RWPE2 (cell line): Measurements from ENCODE around the gene TNFAIP3.

Experiments
- ATAC-seq: fragments of 200-7000 bp; cut with Tn5 transposase; 3 replicates; pipeline ENCODE4 v1.9.1; 2021; ENCODE audit warnings: low read depth
- DNase-seq: peaks from one replicate; pipeline ENCODE4 v3.0.0-alpha.2; 2020; ENCODE audit warnings: low spot score
- H3K27ac ChIP-seq: fragments of 450-650 bp; 2 replicates; pipeline ENCODE4 v1.5.1; 2017; ENCODE audit warnings: mild to moderate bottlenecking; ENCODE audit not compliant: poor library complexity, severe bottlenecking
- H3K27me3 ChIP-seq: fragments of 250-450 bp; sonication (Bioruptor Pico); 2 replicates; pipeline ENCODE4 v1.5.1; 2021; ENCODE audit warnings: mild to moderate bottlenecking, moderate library complexity; ENCODE audit not compliant: insufficient read depth, poor library complexity, severe bottlenecking
- H3K36me3 ChIP-seq: fragments of 250-450 bp; sonication (Bioruptor Pico); 2 replicates; pipeline ENCODE4 v1.5.1; 2020; ENCODE audit warnings: low read depth, mild to moderate bottlenecking, moderate library complexity
- H3K4me1 ChIP-seq: fragments of 250-450 bp; sonication (Bioruptor Pico); 2 replicates; pipeline ENCODE4 v1.5.1; 2021; ENCODE audit warnings: mild to moderate bottlenecking, moderate library complexity; ENCODE audit not compliant: insufficient read depth, poor library complexity, severe bottlenecking
- H3K4me3 ChIP-seq: fragments of 250-450 bp; sonication (Bioruptor Pico); 2 replicates; pipeline ENCODE4 v1.5.1; 2021; ENCODE audit warnings: mild to moderate bottlenecking, moderate library complexity; ENCODE audit not compliant: severe bottlenecking
- H3K9me3 ChIP-seq: fragments of 250-450 bp; sonication (Bioruptor Pico); 2 replicates; pipeline ENCODE4 v1.5.1; 2021; ENCODE audit warnings: mild to moderate bottlenecking, moderate library complexity; ENCODE audit not compliant: severe bottlenecking
- CTCF ChIP-seq: fragments of 450-650 bp; IDR thresholded peaks from one replicate; pipeline ENCODE4 v1.5.1; 2017; ENCODE audit warnings: mild to moderate bottlenecking, moderate library complexity; ENCODE audit not compliant: poor library complexity, severe bottlenecking

Gene TNFAIP3

DNA sequence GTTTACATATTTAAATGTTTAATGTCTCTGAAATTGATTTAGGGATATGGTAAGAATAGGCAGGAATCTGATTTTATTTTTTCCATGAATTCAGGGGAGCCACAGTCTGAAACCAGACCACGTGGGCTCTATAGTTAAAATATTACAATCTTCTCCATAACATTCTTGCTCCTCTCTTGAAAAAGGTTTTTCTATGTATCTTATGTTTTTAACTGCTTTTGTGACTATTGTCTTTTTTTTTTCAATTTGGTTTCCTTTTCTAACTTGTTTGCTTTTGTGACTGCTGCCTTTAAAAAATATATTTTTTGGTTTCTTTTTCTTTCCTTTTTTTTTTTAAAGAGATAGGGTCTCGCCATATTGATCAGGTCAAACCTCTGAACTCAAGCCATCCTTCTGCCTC lies 40.1 kb downstream of the TNFAIP3 start:
- no peaks in the 10 kb centered on the region for H3K36me3 ChIP-seq
- ATAC-seq (no peak), DNase-seq (no peak)
- no peak overlapping the region for H3K27ac ChIP-seq
- H3K9me3 ChIP-seq: peaks cover 2% of the 10 kb centered on the region
- no peaks in the 10 kb centered on the region for H3K4me1 ChIP-seq
- H3K27me3 ChIP-seq: no peaks in the 10 kb centered on the region
- TF ChIP-seq CTCF: no peak
- H3K4me3 ChIP-seq: no peak overlapping the region

DNA sequence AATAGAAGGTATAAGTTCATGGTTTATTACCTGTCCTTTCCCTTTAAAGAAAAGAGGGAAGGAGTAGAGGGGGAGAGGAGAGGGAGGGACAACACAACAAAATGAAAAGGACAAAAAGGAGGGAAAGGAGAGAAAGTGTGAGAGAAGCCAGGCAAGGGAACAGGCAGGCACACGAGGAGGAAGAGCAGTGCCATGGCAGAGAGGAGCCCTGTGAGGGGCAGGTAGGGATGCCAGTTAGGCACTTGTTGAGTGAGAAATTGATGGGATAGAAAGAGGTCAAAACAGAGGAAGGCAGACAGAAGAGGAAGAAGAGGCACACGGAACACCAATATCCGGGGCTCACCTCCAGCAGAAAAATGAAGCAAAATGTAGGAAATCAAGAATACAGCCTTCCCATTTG lies 42.5 kb downstream of the TNFAIP3 start:
- DNase-seq (no peak), ATAC-seq (no peak)
- Histone ChIP-seq H3K4me3 (no peak overlapping the region), H3K4me1 (no peaks in the 10 kb centered on the region), H3K27ac (no peak overlapping the region), H3K36me3 (no peaks in the 10 kb centered on the region), H3K27me3 (no peaks in the 10 kb centered on the region), H3K9me3 (peaks cover 2% of the 10 kb centered on the region)
- TF ChIP-seq CTCF: no peak

DNA sequence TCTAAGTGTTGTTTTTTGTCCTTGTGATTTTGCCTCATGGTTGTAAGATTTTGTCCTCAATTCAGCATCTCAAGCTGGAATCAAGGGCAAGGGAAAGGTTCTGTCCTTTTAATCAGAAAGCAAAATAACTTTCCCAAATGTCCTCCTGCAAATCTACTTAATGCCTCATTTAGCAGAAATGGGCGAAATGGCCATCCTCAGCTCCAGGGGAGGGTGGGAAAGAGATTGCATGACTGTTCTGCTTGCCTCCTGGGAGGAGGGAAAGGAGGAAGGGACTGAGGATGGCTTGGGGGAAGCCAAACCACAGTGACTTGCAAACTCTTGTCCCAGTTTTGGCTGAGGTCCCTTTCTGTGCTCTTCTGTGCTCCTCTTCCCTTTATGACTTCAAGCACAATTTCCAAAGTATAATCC lies 43.4 kb downstream of the TNFAIP3 start:
- no peaks in the 10 kb centered on the region for H3K4me1 ChIP-seq
- H3K9me3 ChIP-seq: peaks cover 2% of the 10 kb centered on the region
- DNase-seq (no peak), ATAC-seq (no peak)
- TF ChIP-seq CTCF: no peak
- H3K36me3 ChIP-seq: no peaks in the 10 kb centered on the region
- no peaks in the 10 kb centered on the region for H3K27me3 ChIP-seq
- no peak overlapping the region for H3K27ac ChIP-seq
- H3K4me3 ChIP-seq: no peak overlapping the region

- no peaks in the 10 kb centered on the region for H3K27me3 ChIP-seq
- no peak for ATAC-seq
- H3K4me1 ChIP-seq: no peaks in the 10 kb centered on the region
- H3K9me3 ChIP-seq: peaks cover 2% of the 10 kb centered on the region
- no peak for TF ChIP-seq CTCF
- no peak overlapping the region for H3K4me3 ChIP-seq
- H3K27ac ChIP-seq: no peak overlapping the region
- no peak for DNase-seq
- H3K36me3 ChIP-seq: no peaks in the 10 kb centered on the region
Measured at GRCh38 chr6:137910843-137911456, 43.9 kb downstream of the TNFAIP3 start.

DNA sequence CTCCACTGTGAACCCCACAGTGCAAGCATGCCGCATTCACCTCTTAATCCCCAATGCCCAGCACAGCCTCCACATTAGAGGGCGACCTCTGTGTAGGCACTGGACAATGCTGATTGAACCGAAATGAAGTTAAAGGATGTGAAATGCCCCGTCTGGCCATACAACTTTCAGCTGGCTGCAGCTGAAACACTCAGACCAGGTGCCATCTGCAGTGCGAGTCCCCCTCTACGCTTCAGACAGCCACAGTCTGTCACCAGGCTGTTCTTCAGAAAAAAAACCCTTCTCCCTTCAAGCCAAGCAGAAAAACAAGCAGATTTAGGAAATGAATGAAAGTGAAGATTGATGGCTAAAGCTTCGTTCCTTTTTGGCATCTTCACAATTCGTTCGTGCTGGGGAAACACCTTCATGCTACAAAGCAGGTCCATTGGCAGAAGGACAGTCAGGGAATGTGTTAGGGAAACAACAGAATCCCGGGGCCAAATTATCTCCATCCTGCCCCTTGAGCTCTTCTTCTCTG lies 44.7 kb downstream of the TNFAIP3 start:
- no peak for DNase-seq
- no peaks in the 10 kb centered on the region for H3K27me3 ChIP-seq
- H3K9me3 ChIP-seq: peaks cover 2% of the 10 kb centered on the region
- no peak overlapping the region for H3K4me3 ChIP-seq
- no peaks in the 10 kb centered on the region for H3K36me3 ChIP-seq
- TF ChIP-seq CTCF: no peak
- no peak overlapping the region for H3K27ac ChIP-seq
- no peaks in the 10 kb centered on the region for H3K4me1 ChIP-seq
- ATAC-seq: no peak
